Natural killer cell treated with Interleukin-12 subunit alpha and Interleukin-12 subunit beta and Interleukin-15 and Interleukin-18, amount 100 ng/mL, for 72 hours (primary cell): ENCODE results near the gene SLC9A9. TPM values are rescaled to one million over a fixed set of nuclear protein-coding genes. Genes with fewer than 3 reads are reported as not detected.

Source experiments
- ATAC-seq, 2 donors: fragments of 150-1000 bp; cut with Tn5 transposase in 1 of 2; sonication (Bioruptor Pico), chemical (Tn5 transposase) in 1 of 2; 2 replicates each; pipeline ENCODE4 v1.10.0; 2021
- DNase-seq: peaks from one replicate; pipeline ENCODE4 v3.0.0; 2022; ENCODE audit warnings: low spot score
- H3K27ac Mint-ChIP-seq, 2 donors: 1 replicate in 1 of 2; 2 replicates in 1 of 2; pipeline ENCODE4 v1.8.0; 2022; ENCODE audit warnings: mixed read lengths in 2 of 2, mild to moderate bottlenecking in 1 of 2, moderate library complexity in 1 of 2
- H3K27me3 Mint-ChIP-seq, 2 donors: 1 replicate in 1 of 2; 2 replicates in 1 of 2; pipeline ENCODE4 v1.8.0; 2022; ENCODE audit warnings: mixed read lengths in 2 of 2
- H3K36me3 Mint-ChIP-seq: one replicate; pipeline ENCODE4 v1.8.0; 2022; ENCODE audit warnings: mixed read lengths
- H3K4me1 Mint-ChIP-seq, 2 donors: 1 replicate in 1 of 2; 2 replicates in 1 of 2; pipeline ENCODE4 v1.8.0; 2022; ENCODE audit warnings: low read depth in 2 of 2, mixed read lengths in 2 of 2, mild to moderate bottlenecking in 1 of 2
- H3K4me3 Mint-ChIP-seq: one replicate; pipeline ENCODE4 v1.8.0; 2022; ENCODE audit warnings: mixed read lengths
- H3K9me3 Mint-ChIP-seq: 2 replicates; pipeline ENCODE4 v1.8.0; 2022; ENCODE audit warnings: mixed read lengths
- total RNA-seq, 2 donors: library from RNA; stranded (reverse); gene quantifications; one replicate each; pipeline ENCODE4 v1.2.3, GENCODE V29; 2022

SLC9A9 gene
- total RNA-seq, 2 donors from 2014 or later = 11.0 to 11.9 TPM

GRCh38 chr3:143410259-143410658 lies 438.0 kb downstream of the SLC9A9 start:
- peaks cover 10 to 16% of the 10 kb centered on the region in 2 donors for H3K4me1 Mint-ChIP-seq
- no peak overlapping the region for H3K27ac Mint-ChIP-seq
- H3K9me3 Mint-ChIP-seq = no peaks in the 10 kb centered on the region
- DNase-seq (no peak), ATAC-seq (no peak)
- H3K36me3 Mint-ChIP-seq = no peaks in the 10 kb centered on the region
- H3K27me3 Mint-ChIP-seq = no peaks in the 10 kb centered on the region
- H3K4me3 Mint-ChIP-seq = no peak overlapping the region

- Mint-ChIP-seq H3K36me3 (peaks cover 7% of the 10 kb centered on the region), H3K4me3 (no peak overlapping the region), H3K4me1 (peaks cover 5 to 9% of the 10 kb centered on the region in 2 donors), H3K27ac (no peak overlapping the region), H3K9me3 (no peaks in the 10 kb centered on the region), H3K27me3 (no peaks in the 10 kb centered on the region)
- no peak for ATAC-seq
- DNase-seq = no peak
These were observed 439.5 kb downstream of the SLC9A9 start for GRCh38 chr3:143408771-143409170.

GRCh38 chr3:143402602-143403001 lies 445.7 kb downstream of the SLC9A9 start:
- peaks cover 0 to 8% of the 10 kb centered on the region in 2 donors for H3K4me1 Mint-ChIP-seq
- ATAC-seq (no peak), DNase-seq (no peak)
- H3K27me3 Mint-ChIP-seq = no peaks in the 10 kb centered on the region
- H3K9me3 Mint-ChIP-seq = no peaks in the 10 kb centered on the region
- H3K36me3 Mint-ChIP-seq = peaks cover 7% of the 10 kb centered on the region
- H3K4me3 Mint-ChIP-seq = no peak overlapping the region
- no peak overlapping the region for H3K27ac Mint-ChIP-seq

DNA sequence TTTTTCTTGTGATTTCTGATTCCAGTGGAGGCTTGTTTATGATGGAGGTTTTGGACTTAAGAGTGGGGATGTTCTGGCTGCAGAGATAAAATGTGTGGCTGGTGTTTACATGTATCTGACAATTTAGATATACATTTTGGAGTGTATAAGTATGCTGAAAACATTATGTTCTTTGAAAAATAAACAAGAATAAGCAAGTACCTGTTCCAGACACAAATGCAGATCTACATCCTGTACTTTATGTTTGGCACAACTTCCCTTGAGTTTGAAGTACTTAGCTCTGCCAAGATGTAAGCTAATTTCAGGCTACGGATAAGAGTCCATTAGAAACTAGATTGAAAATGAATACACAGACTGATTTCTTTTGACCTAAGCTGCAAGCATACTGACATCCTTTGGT lies 451.5 kb downstream of the SLC9A9 start:
- Mint-ChIP-seq H3K4me3 (no peak overlapping the region), H3K4me1 (peaks cover 4 to 8% of the 10 kb centered on the region in 2 donors), H3K27ac (no peak overlapping the region), H3K9me3 (no peaks in the 10 kb centered on the region), H3K36me3 (peaks cover 7% of the 10 kb centered on the region), H3K27me3 (no peaks in the 10 kb centered on the region)
- ATAC-seq (no peak), DNase-seq (no peak)

GRCh38 chr3:143389388-143389787 lies 458.9 kb downstream of the SLC9A9 start:
- Mint-ChIP-seq H3K27ac (no peak overlapping the region), H3K9me3 (no peaks in the 10 kb centered on the region), H3K4me1 (peaks cover 4 to 12% of the 10 kb centered on the region in 2 donors), H3K4me3 (no peak overlapping the region), H3K36me3 (peaks cover 12% of the 10 kb centered on the region), H3K27me3 (no peaks in the 10 kb centered on the region)
- DNase-seq (no peak), ATAC-seq (no peak)

- Mint-ChIP-seq H3K36me3 (peaks cover 6% of the 10 kb centered on the region), H3K9me3 (no peaks in the 10 kb centered on the region), H3K4me3 (no peak overlapping the region), H3K27ac (no peak overlapping the region), H3K27me3 (no peaks in the 10 kb centered on the region), H3K4me1 (peaks cover 0 to 5% of the 10 kb centered on the region in 2 donors)
- no peak for ATAC-seq
- no peak for DNase-seq
These were observed 460.8 kb downstream of the SLC9A9 start for GRCh38 chr3:143387425-143387824.

DNA sequence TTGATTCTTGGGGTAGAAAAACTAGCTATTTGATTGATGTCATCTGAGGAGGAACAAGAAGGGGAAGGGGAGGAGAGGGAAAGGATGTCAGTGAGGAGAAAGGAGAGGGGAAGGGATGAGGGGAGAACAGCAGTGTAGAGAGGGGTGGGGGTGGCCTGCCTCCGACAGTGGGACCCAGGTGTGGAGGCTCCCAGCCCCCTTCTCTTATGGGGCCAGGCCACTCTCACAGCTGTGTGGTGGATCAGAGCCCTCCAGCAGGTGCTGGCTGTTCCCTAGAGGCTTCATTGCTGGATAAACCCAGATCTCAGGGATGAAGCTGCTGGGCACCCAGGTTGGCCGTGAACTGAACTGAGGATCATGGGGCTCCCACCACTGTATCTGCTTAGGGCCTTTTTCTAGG lies 464.2 kb downstream of the SLC9A9 start:
- ATAC-seq (no peak), DNase-seq (no peak)
- H3K27ac Mint-ChIP-seq = no peak overlapping the region
- H3K27me3 Mint-ChIP-seq = no peaks in the 10 kb centered on the region
- H3K9me3 Mint-ChIP-seq = peaks cover 3% of the 10 kb centered on the region
- H3K4me1 Mint-ChIP-seq = peaks cover 0 to 4% of the 10 kb centered on the region in 2 donors
- peaks cover 6% of the 10 kb centered on the region for H3K36me3 Mint-ChIP-seq
- H3K4me3 Mint-ChIP-seq = no peak overlapping the region

- Mint-ChIP-seq H3K27me3 (no peaks in the 10 kb centered on the region), H3K9me3 (peaks cover 3% of the 10 kb centered on the region), H3K4me1 (peaks cover 0 to 4% of the 10 kb centered on the region in 2 donors), H3K36me3 (peaks cover 6% of the 10 kb centered on the region), H3K4me3 (no peak overlapping the region), H3K27ac (peak overlapping the region in 1 of 2 donors; percentile 1)
- DNase-seq (no peak), ATAC-seq (no peak)
These were observed 464.8 kb downstream of the SLC9A9 start for GRCh38 chr3:143383421-143383820.

DNA sequence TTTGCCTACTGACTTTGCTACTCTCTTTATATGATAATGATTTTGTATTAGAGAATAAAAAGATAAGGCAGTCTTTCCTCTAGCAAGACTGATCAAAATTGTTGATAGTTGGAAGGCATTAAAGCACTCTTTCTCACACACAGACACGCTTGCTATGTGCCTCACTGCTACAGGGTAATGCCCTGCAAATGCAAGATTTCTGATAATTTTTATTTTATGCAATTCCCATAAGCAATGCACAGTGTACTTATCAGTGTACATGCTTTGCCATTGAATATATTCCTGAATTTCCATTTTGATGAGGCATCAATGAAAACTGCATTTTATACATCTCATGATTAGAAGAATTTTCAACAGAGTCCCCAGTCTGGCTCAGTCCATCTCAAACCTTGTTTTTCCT lies 465.5 kb downstream of the SLC9A9 start:
- H3K9me3 Mint-ChIP-seq = peaks cover 3% of the 10 kb centered on the region
- H3K27me3 Mint-ChIP-seq = no peaks in the 10 kb centered on the region
- peak overlapping the region in 1 of 2 donors; percentile 1 for H3K27ac Mint-ChIP-seq
- no peak for ATAC-seq
- H3K4me3 Mint-ChIP-seq = no peak overlapping the region
- H3K36me3 Mint-ChIP-seq = peaks cover 6% of the 10 kb centered on the region
- no peak for DNase-seq
- H3K4me1 Mint-ChIP-seq = peaks cover 0 to 4% of the 10 kb centered on the region in 2 donors

GRCh38 chr3:143380449-143380848 lies 467.8 kb downstream of the SLC9A9 start:
- no peak overlapping the region for H3K4me3 Mint-ChIP-seq
- H3K9me3 Mint-ChIP-seq = peaks cover 3% of the 10 kb centered on the region
- ATAC-seq (no peak), DNase-seq (no peak)
- H3K27me3 Mint-ChIP-seq = no peaks in the 10 kb centered on the region
- no peaks in the 10 kb centered on the region for H3K4me1 Mint-ChIP-seq
- H3K36me3 Mint-ChIP-seq = peaks cover 6% of the 10 kb centered on the region
- H3K27ac Mint-ChIP-seq = no peak overlapping the region

DNA sequence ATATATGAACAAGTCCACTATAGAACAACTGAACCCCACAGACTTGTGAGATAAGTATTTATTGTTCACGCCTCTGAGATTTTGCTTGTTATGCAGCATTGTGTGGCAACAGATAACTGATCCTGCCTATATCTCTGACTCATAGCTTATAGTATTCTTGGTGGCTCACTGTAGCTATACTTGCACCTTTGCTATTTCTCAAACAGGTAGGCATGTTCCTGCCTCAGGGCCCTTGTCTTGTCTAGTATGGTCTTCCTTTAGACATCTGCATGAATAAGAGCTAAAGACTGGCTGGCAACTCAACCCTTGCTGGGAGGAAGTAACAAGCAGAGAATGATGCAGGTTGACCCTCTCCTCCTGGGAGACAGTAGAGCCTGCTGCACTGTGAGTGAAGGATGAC lies 472.6 kb downstream of the SLC9A9 start:
- Mint-ChIP-seq H3K4me1 (no peaks in the 10 kb centered on the region), H3K4me3 (no peak overlapping the region), H3K36me3 (no peaks in the 10 kb centered on the region), H3K27ac (no peak overlapping the region), H3K27me3 (no peaks in the 10 kb centered on the region), H3K9me3 (no peaks in the 10 kb centered on the region)
- no peak for DNase-seq
- ATAC-seq = no peak

GRCh38 chr3:143367171-143367570 lies 481.1 kb downstream of the SLC9A9 start:
- ATAC-seq = no peak
- no peaks in the 10 kb centered on the region for H3K27me3 Mint-ChIP-seq
- no peak for DNase-seq
- H3K9me3 Mint-ChIP-seq = no peaks in the 10 kb centered on the region
- no peak overlapping the region for H3K4me3 Mint-ChIP-seq
- peaks cover 4% of the 10 kb centered on the region for H3K36me3 Mint-ChIP-seq
- H3K27ac Mint-ChIP-seq = no peak overlapping the region
- H3K4me1 Mint-ChIP-seq = peaks cover 13 to 18% of the 10 kb centered on the region in 2 donors

DNA sequence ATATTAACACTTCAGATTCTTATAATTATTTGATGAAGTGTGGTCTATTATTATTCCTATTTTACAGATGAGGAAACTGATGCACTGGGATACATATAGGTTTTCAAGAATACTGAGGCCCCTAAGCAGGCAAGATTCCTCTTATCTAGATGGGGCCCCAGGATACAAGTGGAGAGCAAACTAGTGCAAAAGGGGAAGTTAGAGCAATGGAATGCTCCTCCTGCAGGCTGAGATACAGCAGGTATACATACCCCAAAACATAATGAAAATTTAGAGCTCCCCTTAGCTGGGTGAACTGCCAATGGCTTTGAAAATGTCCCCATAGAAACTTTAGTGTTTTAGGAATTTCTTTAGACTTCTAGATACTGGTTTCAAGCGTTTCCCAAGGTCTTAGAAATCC lies 481.6 kb downstream of the SLC9A9 start:
- no peaks in the 10 kb centered on the region for H3K27me3 Mint-ChIP-seq
- no peak overlapping the region for H3K4me3 Mint-ChIP-seq
- H3K27ac Mint-ChIP-seq = no peak overlapping the region
- peaks cover 14 to 23% of the 10 kb centered on the region in 2 donors for H3K4me1 Mint-ChIP-seq
- peaks cover 4% of the 10 kb centered on the region for H3K36me3 Mint-ChIP-seq
- H3K9me3 Mint-ChIP-seq = no peaks in the 10 kb centered on the region
- DNase-seq = no peak
- no peak for ATAC-seq

DNA sequence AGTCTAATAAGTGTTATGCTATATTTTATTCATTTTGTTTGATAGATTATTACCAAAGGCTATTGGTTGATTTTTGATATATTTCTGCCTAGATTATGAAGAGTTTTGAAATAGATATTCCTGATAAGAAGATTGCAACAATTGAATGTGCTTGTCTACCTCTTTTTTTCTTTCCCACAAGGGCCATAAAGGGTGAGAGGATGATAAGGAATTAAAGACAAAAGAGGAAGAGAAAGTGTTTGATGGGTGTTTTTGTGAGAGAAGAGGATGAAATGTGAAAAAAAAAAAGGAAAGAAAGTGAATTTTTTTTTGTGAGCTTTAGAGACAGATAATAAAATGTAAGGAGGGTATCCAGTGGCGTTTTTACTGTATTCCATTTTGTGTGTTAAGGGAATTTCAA lies 484.3 kb downstream of the SLC9A9 start:
- H3K36me3 Mint-ChIP-seq = peaks cover 4% of the 10 kb centered on the region
- no peaks in the 10 kb centered on the region for H3K27me3 Mint-ChIP-seq
- H3K27ac Mint-ChIP-seq = no peak overlapping the region
- no peak overlapping the region for H3K4me3 Mint-ChIP-seq
- peaks cover 14 to 24% of the 10 kb centered on the region in 2 donors for H3K4me1 Mint-ChIP-seq
- DNase-seq (no peak), ATAC-seq (no peak)
- H3K9me3 Mint-ChIP-seq = no peaks in the 10 kb centered on the region

DNA sequence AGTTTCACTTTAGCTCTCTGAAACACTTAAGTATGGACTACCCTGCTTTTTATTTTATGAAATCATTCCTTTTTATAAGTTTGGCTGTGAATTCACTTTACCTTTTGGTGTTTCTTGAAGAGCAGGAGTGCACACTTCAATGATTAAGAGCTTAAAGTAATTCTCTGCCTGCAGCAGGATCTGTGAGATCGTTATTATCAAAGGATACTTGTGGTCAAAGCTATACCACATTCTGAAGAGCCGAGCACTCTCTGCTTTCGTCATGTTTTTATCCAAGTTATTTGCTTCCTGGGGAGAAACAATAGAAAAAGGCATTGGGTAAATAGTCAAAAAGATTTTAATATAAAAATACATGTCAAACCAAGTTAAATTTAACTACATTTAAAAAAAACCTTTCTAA lies 485.0 kb downstream of the SLC9A9 start:
- DNase-seq (no peak), ATAC-seq (no peak)
- H3K4me1 Mint-ChIP-seq = peaks cover 14 to 24% of the 10 kb centered on the region in 2 donors
- H3K27ac Mint-ChIP-seq = peak overlapping the region; percentile 0 to 61
- H3K36me3 Mint-ChIP-seq = peaks cover 4% of the 10 kb centered on the region
- peak overlapping the region; percentile 52 for H3K4me3 Mint-ChIP-seq
- H3K27me3 Mint-ChIP-seq = no peaks in the 10 kb centered on the region
- no peaks in the 10 kb centered on the region for H3K9me3 Mint-ChIP-seq
